GM06990 (cell line): Measurements from ENCODE around the gene ARL5C.

Experiments
- DNase-seq: peaks from one replicate; pipeline ENCODE4 v3.0.0-alpha.2; 2011; ENCODE audit not compliant: insufficient read length; ENCODE audit errors: extremely low read depth
- H3K27me3 ChIP-seq: replicated peaks from 2 replicates; pipeline ENCODE4 v1.6.0; 2011; ENCODE audit warnings: low read length; ENCODE audit not compliant: control insufficient read depth, insufficient read depth
- H3K36me3 ChIP-seq: 2 replicates; pipeline ENCODE4 v1.5.1; 2011; ENCODE audit warnings: low read length; ENCODE audit not compliant: control insufficient read depth, insufficient read depth
- H3K4me3 ChIP-seq: replicated peaks from 2 replicates; pipeline ENCODE4 v1.5.1; 2011; ENCODE audit warnings: low read depth, mild to moderate bottlenecking, control low read depth, low read length
- CTCF ChIP-seq: IDR thresholded peaks from 2 replicates; pipeline ENCODE4 v1.5.1; 2011; ENCODE audit warnings: low read length, control low read depth, mild to moderate bottlenecking, inconsistent platforms; ENCODE audit not compliant: insufficient read depth, poor library complexity, severe bottlenecking

Gene ARL5C

GRCh38 chr17:39200957-39201510 is 35.1 kb upstream of the ARL5C start:
- no peak for TF ChIP-seq CTCF
- no peaks in the 10 kb centered on the region for H3K27me3 ChIP-seq
- no peak for DNase-seq
- peaks cover 27% of the 10 kb centered on the region for H3K36me3 ChIP-seq
- peak overlapping the region; percentile 100 for H3K4me3 ChIP-seq

GRCh38 chr17:39200070-39200879 is 34.3 kb upstream of the ARL5C start, which contains the start of gene RPL19:
Gene RPL19 (plus strand): TSS chr17:39200283. CDS start chr17:39200345, 62 bp downstream.
- TF ChIP-seq CTCF = no peak
- DNase-seq = peak; percentile 80
- H3K27me3 ChIP-seq = no peaks in the 10 kb centered on the region
- H3K36me3 ChIP-seq = peaks cover 27% of the 10 kb centered on the region
- H3K4me3 ChIP-seq = peak within 1 kb of the TSS; percentile 100

GRCh38 chr17:39199820-39200069 is 33.8 kb upstream of the ARL5C start:
- TF ChIP-seq CTCF = no peak

GRCh38 chr17:39198186-39198566 is 32.2 kb upstream of the ARL5C start:
- Histone ChIP-seq H3K27me3 (no peaks in the 10 kb centered on the region), H3K4me3 (peak overlapping the region; percentile 79), H3K36me3 (peaks cover 14% of the 10 kb centered on the region)
- no peak for TF ChIP-seq CTCF
- no peak for DNase-seq

More at GRCh38 chr17:39199820-39200069, 33.8 kb upstream of the ARL5C start:
- peak; percentile 80 for DNase-seq
- Histone ChIP-seq H3K27me3 (no peaks in the 10 kb centered on the region), H3K4me3 (peak overlapping the region; percentile 100), H3K36me3 (peaks cover 25% of the 10 kb centered on the region)

- no peaks in the 10 kb centered on the region for H3K27me3 ChIP-seq
- peak; percentile 74 for DNase-seq
- no peak for TF ChIP-seq CTCF
- H3K36me3 ChIP-seq = peaks cover 14% of the 10 kb centered on the region
- peak within 1 kb of the TSS; percentile 79 for H3K4me3 ChIP-seq
These were observed 31.6 kb upstream of the ARL5C start, which contains the start of gene CACNB1 for GRCh38 chr17:39197380-39198185. Gene CACNB1 (minus strand): TSS chr17:39197669. CDS start chr17:39197495, 174 bp downstream.
